Measurements from ENCODE around the gene CD274. TPM values are rescaled to one million over a fixed set of nuclear protein-coding genes. Genes with fewer than 3 reads are reported as not detected.

CD274 gene
- total and polyA plus RNA-seq, 2 of the 8 experiments (the other 6 are each of a cell fraction or from before 2014, with no cell fraction given): 0.08 to 0.15 TPM

- no peak for TF ChIP-seq RAD21 (IDR thresholded peaks at IDR 0.05 in 1 of 2, conservative IDR thresholded peaks at IDR 0.05 in 1 of 2; ENCODE audit: low read depth in 2 of 2, low read length in 2 of 2)
- TF ChIP-seq CBX5 (IDR thresholded peaks at IDR 0.05; ENCODE audit: low read depth, low read length): no peak
- no peak for TF ChIP-seq CTBP2 (IDR thresholded peaks at IDR 0.05; ENCODE audit: borderline replicate concordance, insufficient read depth, insufficient read length, low read length)
- no peak for TF ChIP-seq TEAD4 (IDR thresholded peaks at IDR 0.05; ENCODE audit: low read depth, low read length)
- TF ChIP-seq RNF2 (IDR thresholded peaks at IDR 0.05; ENCODE audit: borderline replicate concordance, low read depth, low read length, missing control alignments, poor library complexity, severe bottlenecking): no peak
These were observed 38.1 kb downstream of the CD274 start (continued) for GRCh38 chr9:5488221-5489008.
